Upper lobe of right lung (tissue), 1 donor: ENCODE results near the gene RFNG. TPM values are rescaled to one million over a fixed set of nuclear protein-coding genes. Genes with fewer than 3 reads are reported as not detected.
"Not testable (repeated sequence)": the region's sequence is repeated elsewhere in the genome, so short reads cannot be mapped to it uniquely, and the experiment has no call there.

Experiments used
- ATAC-seq: fragments of 200-7000 bp; cut with Tn5 transposase; one replicate; pipeline ENCODE4 v1.9.1; 2020; ENCODE audit warnings: mild to moderate bottlenecking, moderate library complexity
- DNase-seq: peaks from one replicate; pipeline ENCODE4 v3.0.0-alpha.2; 2020
- H3K27ac ChIP-seq: fragments of 200-600 bp; one replicate; pipeline ENCODE4 v1.8.0; 2022
- H3K27me3 ChIP-seq: fragments of 200-600 bp; one replicate; pipeline ENCODE4 v1.8.0; 2022; ENCODE audit warnings: mild to moderate bottlenecking
- H3K36me3 ChIP-seq: fragments of 200-600 bp; one replicate; pipeline ENCODE4 v1.8.0; 2022
- H3K4me1 ChIP-seq: fragments of 200-600 bp; one replicate; pipeline ENCODE4 v1.8.0; 2022
- H3K4me3 ChIP-seq: fragments of 200-600 bp; one replicate; pipeline ENCODE4 v1.8.0; 2022; ENCODE audit warnings: mild to moderate bottlenecking
- H3K9me3 ChIP-seq: fragments of 200-600 bp; one replicate; pipeline ENCODE4 v1.8.0; 2022
- intact Hi-C: fragments of 100-400 bp; cut with DNase I; formaldehyde crosslinking; loops from one replicate; pipeline ENCODE4 v1.11.0; 2022
- total RNA-seq: library from RNA; stranded (reverse); fragmentation: NEBNext Ultra II Directional; extraction: Animal tissue kit (Norgen Biotek cat#: 25700); gene quantifications from one replicate; pipeline ENCODE4 v1.2.1, GENCODE V29; 2021
- TF ChIP-seq, protein P1 (sequence below): fragments of 200-600 bp; IDR thresholded peaks from one replicate; pipeline ENCODE4 v1.8.0; 2022; ENCODE audit warnings: antibody characterized with exemption
- donor health status: DM: no; HTN: yes; CAD: no; lungs with severe emphysema.

Gene RFNG
- total RNA-seq, 1 donor from 2014 or later: 38.5 TPM

DNA sequence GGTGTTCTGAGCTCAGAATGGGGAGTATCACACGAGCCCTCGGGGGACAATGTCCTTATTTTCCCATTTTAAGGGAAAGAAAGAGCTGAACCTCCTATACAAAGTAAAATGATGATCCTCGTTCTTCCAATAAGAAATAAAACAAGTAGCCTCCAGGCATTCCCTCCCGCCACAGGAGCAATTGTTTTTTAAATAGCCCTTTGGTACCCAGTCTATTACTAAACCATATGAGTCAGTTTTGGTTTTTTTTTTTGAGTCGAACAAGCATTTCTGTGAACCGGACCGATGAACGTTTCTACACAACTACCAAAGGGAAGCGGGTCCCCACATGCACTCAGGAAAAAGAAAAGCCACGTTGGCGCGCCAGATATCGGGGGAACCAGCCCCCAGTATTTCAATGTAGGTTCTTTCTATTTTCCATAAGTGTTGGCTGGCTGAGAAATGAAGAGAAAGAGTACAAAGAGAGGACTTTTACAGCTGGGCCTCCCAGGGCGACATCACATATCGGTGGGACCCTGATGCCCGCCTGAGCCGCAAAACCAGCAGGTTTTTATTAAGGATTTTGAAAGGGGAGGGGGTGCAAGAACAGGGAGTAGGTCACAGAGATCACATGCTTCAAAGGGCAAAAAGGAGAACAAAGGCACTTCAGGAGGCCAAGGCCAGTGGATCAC, 10.3 kb downstream of the RFNG start:
- DNase-seq: no peak
- no peaks in the 10 kb centered on the region for H3K36me3 ChIP-seq
- H3K4me1 ChIP-seq: peaks cover 10% of the 10 kb centered on the region
- H3K27ac ChIP-seq: no peak overlapping the region
- no peak overlapping the region for H3K4me3 ChIP-seq
- no peaks in the 10 kb centered on the region for H3K27me3 ChIP-seq
- no peaks in the 10 kb centered on the region for H3K9me3 ChIP-seq
- TF ChIP-seq, protein P1, sequence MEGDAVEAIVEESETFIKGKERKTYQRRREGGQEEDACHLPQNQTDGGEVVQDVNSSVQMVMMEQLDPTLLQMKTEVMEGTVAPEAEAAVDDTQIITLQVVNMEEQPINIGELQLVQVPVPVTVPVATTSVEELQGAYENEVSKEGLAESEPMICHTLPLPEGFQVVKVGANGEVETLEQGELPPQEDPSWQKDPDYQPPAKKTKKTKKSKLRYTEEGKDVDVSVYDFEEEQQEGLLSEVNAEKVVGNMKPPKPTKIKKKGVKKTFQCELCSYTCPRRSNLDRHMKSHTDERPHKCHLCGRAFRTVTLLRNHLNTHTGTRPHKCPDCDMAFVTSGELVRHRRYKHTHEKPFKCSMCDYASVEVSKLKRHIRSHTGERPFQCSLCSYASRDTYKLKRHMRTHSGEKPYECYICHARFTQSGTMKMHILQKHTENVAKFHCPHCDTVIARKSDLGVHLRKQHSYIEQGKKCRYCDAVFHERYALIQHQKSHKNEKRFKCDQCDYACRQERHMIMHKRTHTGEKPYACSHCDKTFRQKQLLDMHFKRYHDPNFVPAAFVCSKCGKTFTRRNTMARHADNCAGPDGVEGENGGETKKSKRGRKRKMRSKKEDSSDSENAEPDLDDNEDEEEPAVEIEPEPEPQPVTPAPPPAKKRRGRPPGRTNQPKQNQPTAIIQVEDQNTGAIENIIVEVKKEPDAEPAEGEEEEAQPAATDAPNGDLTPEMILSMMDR: no peak
- ATAC-seq: no peak
- intact Hi-C loops: no loop called here

- H3K36me3 ChIP-seq: no peaks in the 10 kb centered on the region
- intact Hi-C loops: loop anchor here (10.0 kb wide), 1 partner anchor 295 kb away; the partner anchor contains the start of gene SECTM1
- no peak overlapping the region for H3K4me3 ChIP-seq
- H3K27me3 ChIP-seq: no peaks in the 10 kb centered on the region
- peaks cover 13% of the 10 kb centered on the region for H3K4me1 ChIP-seq
- TF ChIP-seq, protein P1: no peak
- ATAC-seq: no peak
- no peak for DNase-seq
- H3K9me3 ChIP-seq: no peaks in the 10 kb centered on the region
- no peak overlapping the region for H3K27ac ChIP-seq
These were observed 11.8 kb downstream of the RFNG start for GRCh38 chr17:82039695-82040299.

DNA sequence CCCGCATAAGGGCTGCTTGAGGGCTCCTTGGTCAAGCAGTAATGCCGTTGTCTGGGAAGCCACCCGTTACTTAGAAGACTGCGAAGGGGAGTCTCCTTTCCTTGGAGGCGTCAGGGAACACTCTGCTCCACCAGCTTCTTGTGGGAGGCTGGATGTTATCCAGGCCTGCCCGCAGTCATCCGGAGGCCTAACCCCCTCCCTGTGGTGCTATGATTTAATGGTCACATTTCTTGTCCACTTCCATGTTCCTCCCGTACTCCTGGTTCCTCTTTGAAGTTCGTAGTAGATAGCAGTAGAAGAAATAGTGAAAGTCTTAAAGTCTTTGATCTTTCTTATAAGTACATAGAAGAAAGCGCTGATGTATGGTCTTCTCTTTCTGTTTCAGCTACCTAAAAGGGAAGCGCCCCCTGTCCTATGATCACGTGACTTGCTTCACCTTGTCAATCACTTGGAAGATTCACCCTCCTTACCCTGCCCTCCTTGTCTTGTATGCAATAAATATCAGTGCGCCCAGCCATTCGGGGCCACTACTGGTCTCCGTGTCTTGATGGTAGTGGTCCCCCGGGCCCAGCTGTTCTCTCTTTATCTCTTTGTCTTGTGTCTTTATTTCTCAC, 12.7 kb downstream of the RFNG start:
- H3K9me3 ChIP-seq, H3K27ac ChIP-seq, ATAC-seq, H3K4me3 ChIP-seq, DNase-seq, H3K36me3 ChIP-seq, H3K27me3 ChIP-seq: not testable (repeated sequence)
- intact Hi-C loops: loop anchor here (10.0 kb wide), 1 partner anchor 296 kb away; the partner anchor contains the start of gene SECTM1
- H3K4me1 ChIP-seq: peaks cover 13% of the 10 kb centered on the region

- peaks cover 13% of the 10 kb centered on the region for H3K4me1 ChIP-seq
- intact Hi-C loops: loop anchor here (10.0 kb wide), 1 partner anchor 297 kb away; the partner anchor contains the start of gene SECTM1
- H3K4me3 ChIP-seq: peak overlapping the region; percentile 65
- H3K27me3 ChIP-seq: no peaks in the 10 kb centered on the region
- H3K36me3 ChIP-seq: no peaks in the 10 kb centered on the region
- no peaks in the 10 kb centered on the region for H3K9me3 ChIP-seq
- DNase-seq (no peak), ATAC-seq (no peak)
- peak overlapping the region; percentile 95 for H3K27ac ChIP-seq
- TF ChIP-seq, protein P1: no peak
These were observed 13.8 kb downstream of the RFNG start for GRCh38 chr17:82037889-82038195.

- intact Hi-C loops: loop anchor here (10.0 kb wide), 1 partner anchor 298 kb away; the partner anchor contains the start of gene SECTM1
- peak; percentile 97 for ATAC-seq
These were observed 14.3 kb downstream of the RFNG start, which contains the start of gene DCXR for GRCh38 chr17:82037092-82037888. Gene DCXR (minus strand): TSS chr17:82037697. CDS start chr17:82037682, 15 bp downstream.

More at GRCh38 chr17:82037092-82037888, 14.3 kb downstream of the RFNG start, which contains the start of gene DCXR:
- TF ChIP-seq, protein P1: peak; percentile 77
- Histone ChIP-seq H3K27ac (peak within 1 kb of the TSS; percentile 95), H3K36me3 (no peaks in the 10 kb centered on the region), H3K9me3 (no peaks in the 10 kb centered on the region), H3K4me1 (peaks cover 14% of the 10 kb centered on the region), H3K27me3 (no peaks in the 10 kb centered on the region), H3K4me3 (peak within 1 kb of the TSS; percentile 65)
- peak; percentile 99 for DNase-seq
